IPS-20b (cell line): ENCODE data around the gene SOCS6.

ENCODE experiments used
- H3K27ac ChIP-seq: one replicate; pipeline ENCODE4 v1.5.1; 2013; ENCODE audit warnings: low read length
- H3K27me3 ChIP-seq: 2 replicates; pipeline ENCODE4 v1.6.1; 2013; ENCODE audit warnings: mild to moderate bottlenecking, low read length, inconsistent platforms; ENCODE audit not compliant: insufficient read depth
- H3K36me3 ChIP-seq: 2 replicates; pipeline ENCODE4 v1.6.1; 2013; ENCODE audit warnings: low read depth, mild to moderate bottlenecking, inconsistent platforms, low read length, moderate library complexity; ENCODE audit not compliant: insufficient read depth
- H3K4me1 ChIP-seq: 2 replicates; pipeline ENCODE4 v1.6.1; 2013; ENCODE audit warnings: mild to moderate bottlenecking, control low read depth, inconsistent platforms, low read length, moderate library complexity; ENCODE audit not compliant: insufficient read depth
- H3K4me3 ChIP-seq: 2 replicates; pipeline ENCODE4 v1.5.1; 2013; ENCODE audit warnings: mild to moderate bottlenecking, low read length, inconsistent platforms
- H3K9ac ChIP-seq: 2 replicates; pipeline ENCODE4 v1.6.1; 2013; ENCODE audit warnings: low read depth, mild to moderate bottlenecking, inconsistent platforms, low read length, moderate library complexity
- H3K9me3 ChIP-seq: 2 replicates; pipeline ENCODE4 v1.6.1; 2013; ENCODE audit warnings: mild to moderate bottlenecking, low read depth, low read length, inconsistent platforms; ENCODE audit not compliant: insufficient read depth

Gene SOCS6

GRCh38 chr18:70330887-70331286 is 42.0 kb downstream of the SOCS6 start:
- peaks cover 14% of the 10 kb centered on the region for H3K9me3 ChIP-seq
- no peak overlapping the region for H3K27ac ChIP-seq
- H3K4me1 ChIP-seq: peaks cover 14% of the 10 kb centered on the region; the same call in 1 of the 2 replicates
- no peak overlapping the region for H3K4me3 ChIP-seq
- H3K9ac ChIP-seq: no peak overlapping the region
- peaks cover 6% of the 10 kb centered on the region; the same call in 1 of the 2 replicates for H3K36me3 ChIP-seq
- H3K27me3 ChIP-seq: no peaks in the 10 kb centered on the region

GRCh38 chr18:70331456-70332097 is 42.7 kb downstream of the SOCS6 start:
- Histone ChIP-seq H3K36me3 (no peaks in the 10 kb centered on the region), H3K9me3 (peaks cover 14% of the 10 kb centered on the region), H3K4me1 (peaks cover 14% of the 10 kb centered on the region; the same call in 1 of the 2 replicates), H3K27me3 (no peaks in the 10 kb centered on the region), H3K27ac (no peak overlapping the region), H3K9ac (no peak overlapping the region), H3K4me3 (no peak overlapping the region)

- Histone ChIP-seq H3K9ac (no peak overlapping the region), H3K27me3 (no peaks in the 10 kb centered on the region), H3K4me1 (peaks cover 19% of the 10 kb centered on the region), H3K9me3 (peaks cover 14% of the 10 kb centered on the region), H3K36me3 (no peaks in the 10 kb centered on the region), H3K4me3 (no peak overlapping the region), H3K27ac (no peak overlapping the region)
Measured at GRCh38 chr18:70332694-70333093, 43.8 kb downstream of the SOCS6 start.

- Histone ChIP-seq H3K9me3 (peaks cover 14% of the 10 kb centered on the region), H3K27ac (no peak overlapping the region), H3K4me3 (no peak overlapping the region), H3K36me3 (no peaks in the 10 kb centered on the region; the same call in 1 of the 2 replicates), H3K4me1 (peaks cover 19% of the 10 kb centered on the region), H3K27me3 (no peaks in the 10 kb centered on the region), H3K9ac (no peak overlapping the region)
Measured at GRCh38 chr18:70333316-70333715, 44.5 kb downstream of the SOCS6 start.

GRCh38 chr18:70333757-70334156 is 44.9 kb downstream of the SOCS6 start:
- peaks cover 4% of the 10 kb centered on the region; the same call in 1 of the 2 replicates for H3K36me3 ChIP-seq

GRCh38 chr18:70334264-70334663 is 45.4 kb downstream of the SOCS6 start:
- H3K27me3 ChIP-seq: no peaks in the 10 kb centered on the region
- H3K4me1 ChIP-seq: peaks cover 19% of the 10 kb centered on the region
- no peak overlapping the region for H3K27ac ChIP-seq
- H3K36me3 ChIP-seq: peaks cover 4% of the 10 kb centered on the region; the same call in 1 of the 2 replicates
- no peak overlapping the region for H3K9ac ChIP-seq
- peaks cover 14% of the 10 kb centered on the region for H3K9me3 ChIP-seq
- no peak overlapping the region for H3K4me3 ChIP-seq

More at GRCh38 chr18:70333757-70334156, 44.9 kb downstream of the SOCS6 start:
- H3K27me3 ChIP-seq: no peaks in the 10 kb centered on the region
- H3K27ac ChIP-seq: no peak overlapping the region
- H3K9ac ChIP-seq: no peak overlapping the region
- H3K9me3 ChIP-seq: peaks cover 14% of the 10 kb centered on the region
- peaks cover 19% of the 10 kb centered on the region for H3K4me1 ChIP-seq
- no peak overlapping the region for H3K4me3 ChIP-seq

GRCh38 chr18:70334728-70335329 is 46.0 kb downstream of the SOCS6 start:
- no peak overlapping the region for H3K9ac ChIP-seq
- H3K36me3 ChIP-seq: peaks cover 4% of the 10 kb centered on the region; the same call in 1 of the 2 replicates
- H3K4me3 ChIP-seq: no peak overlapping the region

GRCh38 chr18:70335892-70336726 is 47.3 kb downstream of the SOCS6 start:
- peaks cover 14% of the 10 kb centered on the region for H3K9me3 ChIP-seq

More at GRCh38 chr18:70334728-70335329, 46.0 kb downstream of the SOCS6 start:
- no peak overlapping the region for H3K27ac ChIP-seq
- H3K27me3 ChIP-seq: no peaks in the 10 kb centered on the region
- peaks cover 14% of the 10 kb centered on the region for H3K9me3 ChIP-seq
- H3K4me1 ChIP-seq: peaks cover 19% of the 10 kb centered on the region

GRCh38 chr18:70337139-70337972 is 48.5 kb downstream of the SOCS6 start:
- no peaks in the 10 kb centered on the region for H3K27me3 ChIP-seq
- no peak overlapping the region for H3K9ac ChIP-seq
- H3K36me3 ChIP-seq: peaks cover 4% of the 10 kb centered on the region; the same call in 1 of the 2 replicates
- H3K27ac ChIP-seq: no peak overlapping the region
- H3K9me3 ChIP-seq: peaks cover 14% of the 10 kb centered on the region
- H3K4me1 ChIP-seq: peaks cover 5% of the 10 kb centered on the region
- H3K4me3 ChIP-seq: no peak overlapping the region

More at GRCh38 chr18:70335892-70336726, 47.3 kb downstream of the SOCS6 start:
- H3K9ac ChIP-seq: no peak overlapping the region
- H3K36me3 ChIP-seq: peaks cover 4% of the 10 kb centered on the region; the same call in 1 of the 2 replicates
- H3K4me3 ChIP-seq: no peak overlapping the region
- H3K27me3 ChIP-seq: no peaks in the 10 kb centered on the region
- H3K4me1 ChIP-seq: peaks cover 12% of the 10 kb centered on the region
- H3K27ac ChIP-seq: no peak overlapping the region

- H3K4me1 ChIP-seq: peaks cover 5% of the 10 kb centered on the region
- H3K9ac ChIP-seq: no peak overlapping the region
- H3K27me3 ChIP-seq: no peaks in the 10 kb centered on the region
- peaks cover 4% of the 10 kb centered on the region; the same call in 1 of the 2 replicates for H3K36me3 ChIP-seq
- H3K27ac ChIP-seq: no peak overlapping the region
- no peak overlapping the region for H3K4me3 ChIP-seq
- peaks cover 12% of the 10 kb centered on the region for H3K9me3 ChIP-seq
Measured at GRCh38 chr18:70338890-70339289, 50.0 kb downstream of the SOCS6 start.

GRCh38 chr18:70339915-70340314 is 51.1 kb downstream of the SOCS6 start:
- Histone ChIP-seq H3K4me1 (peaks cover 5% of the 10 kb centered on the region), H3K4me3 (no peak overlapping the region), H3K9me3 (peaks cover 2% of the 10 kb centered on the region; the same call in 1 of the 2 replicates), H3K27me3 (no peaks in the 10 kb centered on the region), H3K27ac (no peak overlapping the region), H3K36me3 (peaks cover 4% of the 10 kb centered on the region; the same call in 1 of the 2 replicates), H3K9ac (no peak overlapping the region)
